ENCODE data around the gene CTAGE1.
"Not testable (repeated sequence)": the region's sequence is repeated elsewhere in the genome, so short reads cannot be mapped to it uniquely, and the experiment has no call there.

Gene CTAGE1

DNA sequence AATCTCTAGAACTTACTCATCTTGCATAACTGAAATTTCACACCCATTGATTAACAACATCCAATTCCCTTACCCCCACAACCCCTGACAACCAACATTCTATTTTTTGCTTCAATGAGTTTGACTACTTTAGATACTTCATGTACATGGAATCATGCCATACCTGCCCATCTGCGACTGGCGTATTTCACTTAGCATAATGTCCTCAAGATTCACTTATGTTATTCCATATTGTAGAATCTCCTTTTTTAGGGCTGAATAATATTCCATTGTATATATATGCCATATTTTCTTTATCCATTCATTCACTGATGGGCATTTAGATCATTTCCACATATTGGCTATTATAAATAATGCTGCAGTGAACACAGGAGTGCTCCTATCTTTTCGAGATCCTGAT is 13.8 kb downstream of the CTAGE1 start:
- Histone ChIP-seq H2AFZ (no peak overlapping the region), H3K9me3 (ENCODE audit: control insufficient read depth, low read length) (no peaks in the 10 kb centered on the region), H3K4me2 (ENCODE audit: low read length) (no peak overlapping the region), H3K79me2 (no peaks in the 10 kb centered on the region), H3K4me1 (no peaks in the 10 kb centered on the region), H3K9ac (no peak overlapping the region), H3K36me3 (ENCODE audit: control insufficient read depth, insufficient read depth, low read length) (no peaks in the 10 kb centered on the region), H3K4me3 (ENCODE audit: low read depth, low read length) (no peak overlapping the region), H3K27ac (no peak overlapping the region), H3K27me3 (ENCODE audit: control insufficient read depth, insufficient read depth, low read length) (no peaks in the 10 kb centered on the region)
- no peak for TF ChIP-seq CTCF (IDR thresholded peaks at IDR 0.05)

DNA sequence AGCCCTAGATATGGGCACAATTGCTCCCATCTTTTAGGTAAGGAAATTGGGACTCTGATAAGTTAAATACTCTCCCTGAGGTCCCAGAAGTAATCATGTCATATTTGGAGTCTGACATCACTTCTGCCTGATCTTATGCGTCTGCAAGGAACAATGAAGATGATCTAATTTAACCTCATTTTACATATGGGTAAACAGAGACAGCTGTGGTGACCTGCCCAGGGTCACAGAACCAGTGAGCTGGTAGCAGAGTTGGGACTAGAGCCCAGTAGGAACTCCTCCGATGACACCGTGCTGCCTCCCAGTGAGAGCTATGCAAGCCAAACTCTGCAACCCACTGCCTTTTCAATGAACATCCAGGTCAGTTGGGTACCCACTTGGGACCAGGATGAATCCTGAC is 17.8 kb downstream of the CTAGE1 start:
- Histone ChIP-seq H3K4me2 (ENCODE audit: low read length) (no peak overlapping the region), H3K27ac (no peak overlapping the region)

GRCh38 chr18:22398464-22398863 is 19.3 kb downstream of the CTAGE1 start:
- H3K27ac ChIP-seq, result no peak overlapping the region
- no peaks in the 10 kb centered on the region for H3K9me3 ChIP-seq (ENCODE audit: control insufficient read depth, low read length)
- no peak for TF ChIP-seq CTCF (IDR thresholded peaks at IDR 0.05)
- H3K4me2 ChIP-seq (ENCODE audit: low read length), result no peak overlapping the region
- no peaks in the 10 kb centered on the region for H3K79me2 ChIP-seq
- H2AFZ ChIP-seq, result no peak overlapping the region
- no peaks in the 10 kb centered on the region for H3K4me1 ChIP-seq
- no peak overlapping the region for H3K4me3 ChIP-seq (ENCODE audit: low read depth, low read length)
- H3K9ac ChIP-seq, result no peak overlapping the region
- H3K36me3 ChIP-seq (ENCODE audit: control insufficient read depth, insufficient read depth, low read length), result no peaks in the 10 kb centered on the region
- H3K27me3 ChIP-seq (ENCODE audit: control insufficient read depth, insufficient read depth, low read length), result no peaks in the 10 kb centered on the region

More for the DNA sequence above, 17.8 kb downstream of the CTAGE1 start:
- H3K79me2 ChIP-seq, result no peaks in the 10 kb centered on the region
- no peak overlapping the region for H3K4me3 ChIP-seq (ENCODE audit: low read depth, low read length)
- H2AFZ ChIP-seq, result no peak overlapping the region
- TF ChIP-seq CTCF (IDR thresholded peaks at IDR 0.05), result no peak
- H3K4me1 ChIP-seq, result no peaks in the 10 kb centered on the region
- H3K9me3 ChIP-seq (ENCODE audit: control insufficient read depth, low read length), result no peaks in the 10 kb centered on the region
- no peaks in the 10 kb centered on the region for H3K36me3 ChIP-seq (ENCODE audit: control insufficient read depth, insufficient read depth, low read length)
- H3K27me3 ChIP-seq (ENCODE audit: control insufficient read depth, insufficient read depth, low read length), result no peaks in the 10 kb centered on the region
- no peak overlapping the region for H3K9ac ChIP-seq

DNA sequence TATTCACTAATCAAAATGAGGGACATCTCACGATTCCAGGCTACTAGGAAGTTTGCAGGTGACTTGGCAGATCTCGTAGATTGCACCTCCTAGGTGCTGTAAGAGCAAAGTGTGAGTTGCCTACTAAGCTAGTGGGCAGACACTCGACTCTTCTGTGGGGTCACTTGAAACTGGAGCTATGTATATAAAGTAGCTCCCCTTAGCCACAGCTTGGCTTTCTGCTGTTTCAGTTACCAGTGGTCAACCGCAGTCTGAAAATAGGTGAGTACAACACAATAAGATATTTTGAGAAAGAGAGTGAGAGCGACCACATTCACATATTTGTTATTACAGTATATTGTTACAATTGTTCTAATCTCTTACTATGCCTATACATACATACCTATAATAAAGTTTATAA is 23.3 kb downstream of the CTAGE1 start:
- Histone ChIP-seq H3K4me2 (ENCODE audit: low read length) (no peak overlapping the region), H3K4me1 (no peaks in the 10 kb centered on the region), H2AFZ (no peak overlapping the region), H3K36me3 (ENCODE audit: control insufficient read depth, insufficient read depth, low read length) (no peaks in the 10 kb centered on the region), H3K79me2 (no peaks in the 10 kb centered on the region), H3K4me3 (ENCODE audit: low read depth, low read length) (no peak overlapping the region), H3K9ac (no peak overlapping the region), H3K27ac (no peak overlapping the region), H3K9me3 (ENCODE audit: control insufficient read depth, low read length) (no peaks in the 10 kb centered on the region), H3K27me3 (ENCODE audit: control insufficient read depth, insufficient read depth, low read length) (no peaks in the 10 kb centered on the region)
- TF ChIP-seq CTCF (IDR thresholded peaks at IDR 0.05), result no peak

DNA sequence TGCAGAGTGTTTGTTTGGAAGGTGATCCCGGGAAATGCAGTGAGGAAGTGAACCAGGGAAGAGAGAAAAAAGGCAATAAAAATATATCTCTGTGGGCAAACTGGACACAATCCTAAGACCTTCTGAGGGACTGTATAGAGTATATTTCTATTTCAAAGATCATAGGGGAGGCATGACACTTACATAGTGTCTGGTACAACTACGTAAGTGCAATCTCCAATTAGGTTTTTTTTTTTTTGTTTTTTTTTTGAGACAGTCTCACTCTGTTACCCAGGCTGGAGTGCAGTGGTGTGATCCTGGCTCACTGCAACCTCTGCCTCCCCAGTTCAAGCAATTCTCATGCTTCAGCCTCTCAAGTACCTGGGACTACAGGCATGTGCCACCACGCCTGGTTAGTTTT is 24.6 kb downstream of the CTAGE1 start:
- H2AFZ ChIP-seq; H3K27ac ChIP-seq; H3K9me3 ChIP-seq (ENCODE audit: control insufficient read depth, low read length); H3K27me3 ChIP-seq (ENCODE audit: control insufficient read depth, insufficient read depth, low read length); H3K4me3 ChIP-seq (ENCODE audit: low read depth, low read length); H3K79me2 ChIP-seq; H3K4me1 ChIP-seq; H3K9ac ChIP-seq; H3K4me2 ChIP-seq (ENCODE audit: low read length); H3K36me3 ChIP-seq (ENCODE audit: control insufficient read depth, insufficient read depth, low read length): not testable (repeated sequence)

Data from parathyroid adenoma (tissue), 2 donors.